Neural cell (in vitro differentiated cells): Measurements from ENCODE around the gene MECR. TPM values are rescaled to one million over a fixed set of nuclear protein-coding genes. Genes with fewer than 3 reads are reported as not detected.
"Not testable (repeated sequence)": the region's sequence is repeated elsewhere in the genome, so short reads cannot be mapped to it uniquely, and the experiment has no call there.

ENCODE experiments used
- H2AFZ ChIP-seq: fragments of 200-600, 300-800 bp; sonication (generic), shearing (Covaris generic); 2 replicates; pipeline ENCODE4 v1.6.0; 2014; ENCODE audit warnings: low read depth, mild to moderate bottlenecking, antibody characterized with exemption, low read length, moderate library complexity
- H3F3A ChIP-seq: fragments of 200-600 bp; shearing (Covaris generic); 2 replicates; pipeline ENCODE4 v1.6.1; 2016; ENCODE audit warnings: mild to moderate bottlenecking, moderate library complexity, mixed read lengths, antibody characterized with exemption, low read length; ENCODE audit not compliant: insufficient read depth, poor library complexity, severe bottlenecking
- H3K27ac ChIP-seq: fragments of 200-600, 300-800 bp; sonication (generic), shearing (Covaris generic); 2 replicates; pipeline ENCODE4 v1.5.1; 2014; ENCODE audit warnings: mild to moderate bottlenecking, low read length, moderate library complexity
- H3K27me3 ChIP-seq: fragments of 300-800, 200-600 bp; sonication (generic), shearing (Covaris generic); 2 replicates; pipeline ENCODE4 v1.6.0; 2014; ENCODE audit warnings: mild to moderate bottlenecking, low read depth, low read length, moderate library complexity; ENCODE audit not compliant: insufficient read depth
- H3K36me3 ChIP-seq: fragments of 300-800, 200-600 bp; sonication (generic), shearing (Covaris generic); 2 replicates; pipeline ENCODE4 v1.5.1; 2014; ENCODE audit warnings: mild to moderate bottlenecking, antibody characterized with exemption, low read length, moderate library complexity; ENCODE audit not compliant: insufficient read depth
- H3K4me2 ChIP-seq: fragments of 300-800, 200-600 bp; sonication (generic), shearing (Covaris generic); 2 replicates; pipeline ENCODE4 v1.6.0; 2014; ENCODE audit warnings: mild to moderate bottlenecking, low read length
- H3K4me3 ChIP-seq: fragments of 300-800, 200-600 bp; sonication (generic), shearing (Covaris generic); 2 replicates; pipeline ENCODE4 v1.5.1; 2014; ENCODE audit warnings: mild to moderate bottlenecking, low read length, moderate library complexity
- H3K79me2 ChIP-seq: fragments of 200-600 bp; shearing (Covaris generic); replicated peaks from 2 replicates; pipeline ENCODE4 v1.6.0; 2014; ENCODE audit warnings: mild to moderate bottlenecking, low read length, moderate library complexity; ENCODE audit not compliant: insufficient read depth
- H3K9ac ChIP-seq: fragments of 300-800, 200-600 bp; sonication (generic), shearing (Covaris generic); 2 replicates; pipeline ENCODE4 v1.6.1; 2016; ENCODE audit warnings: mild to moderate bottlenecking, low read length, mixed read lengths
- H3K9me2 ChIP-seq: fragments of 200-600 bp; shearing (Covaris generic); 2 replicates; pipeline ENCODE4 v1.6.1; 2016; ENCODE audit warnings: mild to moderate bottlenecking, low read length, mixed read lengths; ENCODE audit not compliant: insufficient read depth
- H3K9me3 ChIP-seq: fragments of 200-600, 300-800 bp; sonication (generic), shearing (Covaris generic); 2 replicates; pipeline ENCODE4 v1.6.1; 2016; ENCODE audit warnings: mild to moderate bottlenecking, mixed run types, low read length, moderate library complexity, mixed read lengths
- H4K20me1 ChIP-seq: fragments of 200-600 bp; shearing (Covaris generic); 2 replicates; pipeline ENCODE4 v1.6.1; 2016; ENCODE audit warnings: mild to moderate bottlenecking, mixed run types; ENCODE audit not compliant: insufficient read depth
- CTCF ChIP-seq: fragments of 450-650 bp; IDR thresholded peaks from 2 replicates; pipeline ENCODE4 v1.5.1; 2014; ENCODE audit warnings: antibody characterized with exemption, mild to moderate bottlenecking, moderate library complexity; ENCODE audit not compliant: poor library complexity, severe bottlenecking
- EP300 ChIP-seq: fragments of 450-650 bp; conservative IDR thresholded peaks from 2 replicates; pipeline ENCODE4 v1.6.1; 2014; ENCODE audit warnings: antibody characterized with exemption, mild to moderate bottlenecking, moderate library complexity; ENCODE audit not compliant: poor library complexity, severe bottlenecking
- EZH2 ChIP-seq: fragments of 200-600, 300-800 bp; shearing (Covaris generic), sonication (generic); IDR thresholded peaks from 2 replicates; pipeline ENCODE4 v1.6.1; 2014; ENCODE audit warnings: antibody characterized with exemption, low read length, borderline replicate concordance, mild to moderate bottlenecking; ENCODE audit not compliant: insufficient read depth, poor library complexity, severe bottlenecking
- MXI1 ChIP-seq: fragments of 450-650 bp; conservative IDR thresholded peaks from 2 replicates; pipeline ENCODE4 v1.6.1; 2014; ENCODE audit warnings: antibody characterized with exemption, mild to moderate bottlenecking; ENCODE audit not compliant: poor library complexity, severe bottlenecking
- POLR2AphosphoS5 ChIP-seq: IDR thresholded peaks from 2 replicates; pipeline ENCODE4 v1.6.1; 2012
- RAD21 ChIP-seq: fragments of 450-650 bp; conservative IDR thresholded peaks from 2 replicates; pipeline ENCODE4 v1.6.1; 2014; ENCODE audit warnings: antibody characterized with exemption, mild to moderate bottlenecking, moderate library complexity
- REST ChIP-seq: IDR thresholded peaks from 2 replicates; pipeline ENCODE4 v1.6.1; 2012; ENCODE audit warnings: borderline replicate concordance
- SMC3 ChIP-seq: fragments of 450-650 bp; conservative IDR thresholded peaks from 2 replicates; pipeline ENCODE4 v1.6.1; 2014; ENCODE audit warnings: antibody characterized with exemption, mild to moderate bottlenecking, moderate library complexity; ENCODE audit not compliant: poor library complexity
- TAF1 ChIP-seq: IDR thresholded peaks from 2 replicates; pipeline ENCODE4 v1.6.1; 2012; ENCODE audit warnings: low read depth
- polyA plus RNA-seq: library from polyadenylated mRNA; depleted of rRNA; stranded (reverse); fragments of >200 nt; gene quantifications from 2 replicates; pipeline ENCODE4 v1.2.3, GENCODE V29; 2014

The MECR gene
- polyA plus RNA-seq, 1 donor from 2014 or later = 14.0 TPM

- H3K27ac ChIP-seq = no peak overlapping the region
- H3K27me3 ChIP-seq = no peaks in the 10 kb centered on the region
- peaks cover 3% of the 10 kb centered on the region for H3K79me2 ChIP-seq
- no peaks in the 10 kb centered on the region for H3K9me2 ChIP-seq
- peaks cover 14% of the 10 kb centered on the region for H3K36me3 ChIP-seq
- H3K9me3 ChIP-seq = no peaks in the 10 kb centered on the region
- no peak for TF ChIP-seq EZH2
- no peaks in the 10 kb centered on the region for H3F3A ChIP-seq
- H3K4me3 ChIP-seq = no peak overlapping the region
- H3K4me2 ChIP-seq = no peak overlapping the region
- no peak overlapping the region for H2AFZ ChIP-seq
- no peak overlapping the region for H3K9ac ChIP-seq
- H4K20me1 ChIP-seq = no peaks in the 10 kb centered on the region
Observed at GRCh38 chr1:29152046-29152805, 78.5 kb downstream of the MECR start.

GRCh38 chr1:29150346-29150745, 80.4 kb downstream of the MECR start:
- not testable (repeated sequence) for H4K20me1 ChIP-seq, H3K27ac ChIP-seq, H2AFZ ChIP-seq, H3K9me3 ChIP-seq, H3K4me2 ChIP-seq, H3F3A ChIP-seq, H3K27me3 ChIP-seq, H3K4me3 ChIP-seq, H3K9me2 ChIP-seq, H3K79me2 ChIP-seq, H3K9ac ChIP-seq
- peaks cover 13% of the 10 kb centered on the region for H3K36me3 ChIP-seq

GRCh38 chr1:29148656-29149491, 81.9 kb downstream of the MECR start:
- Histone ChIP-seq H3K4me3 (no peak overlapping the region), H3K27ac (no peak overlapping the region), H3K9me3 (no peaks in the 10 kb centered on the region), H3K4me2 (no peak overlapping the region), H3K9ac (no peak overlapping the region), H3K27me3 (no peaks in the 10 kb centered on the region), H3K36me3 (peaks cover 10% of the 10 kb centered on the region), H3K9me2 (no peaks in the 10 kb centered on the region), H3K79me2 (no peaks in the 10 kb centered on the region), H3F3A (no peaks in the 10 kb centered on the region), H4K20me1 (no peaks in the 10 kb centered on the region), H2AFZ (no peak overlapping the region)
- TF ChIP-seq REST (no peak), EP300 (no peak), TAF1 (no peak), SMC3 (no peak), RAD21 (no peak), EZH2 (no peak), POLR2AphosphoS5 (no peak), MXI1 (no peak), CTCF (no peak)
